22Rv1 (cell line): ENCODE results near the gene GPC6.

Source experiments
- H3K27ac ChIP-seq: fragments of 450-650 bp; 2 replicates; pipeline ENCODE4 v1.5.1; 2017
- CTCF ChIP-seq: fragments of 450-650 bp; IDR thresholded peaks from 2 replicates; pipeline ENCODE4 v1.5.1; 2017; ENCODE audit warnings: mild to moderate bottlenecking
- ZFX ChIP-seq: fragments of 450-650 bp; IDR thresholded peaks from 2 replicates; pipeline ENCODE4 v1.6.1; 2017; ENCODE audit warnings: antibody characterized with exemption, borderline replicate concordance

GPC6 gene

DNA sequence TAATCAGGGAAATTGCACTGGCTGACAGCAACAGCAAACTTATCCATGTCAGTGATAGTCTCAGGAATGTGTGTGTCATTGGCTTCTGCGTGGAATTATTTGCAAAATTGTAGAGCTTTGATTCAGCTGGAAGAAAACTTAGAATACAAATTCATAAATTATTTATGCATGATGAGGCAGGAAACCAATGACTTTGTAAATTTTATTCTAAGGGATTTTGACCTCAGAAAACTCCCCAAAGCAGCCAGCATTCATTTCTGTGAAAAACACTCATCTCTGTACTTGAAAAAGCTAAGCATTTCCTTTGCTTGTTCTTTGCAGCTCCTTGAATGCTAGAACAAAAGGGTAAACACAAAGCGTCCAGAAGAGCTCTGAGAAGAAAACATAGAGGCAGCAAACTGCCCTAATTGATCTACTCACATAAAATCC, 1090.5 kb downstream of the GPC6 start:
- TF ChIP-seq CTCF (no peak), ZFX (no peak)
- H3K27ac ChIP-seq = 0 out of 2 replicates have a peak overlapping the region, but pooled peaks have one; percentile 14

DNA sequence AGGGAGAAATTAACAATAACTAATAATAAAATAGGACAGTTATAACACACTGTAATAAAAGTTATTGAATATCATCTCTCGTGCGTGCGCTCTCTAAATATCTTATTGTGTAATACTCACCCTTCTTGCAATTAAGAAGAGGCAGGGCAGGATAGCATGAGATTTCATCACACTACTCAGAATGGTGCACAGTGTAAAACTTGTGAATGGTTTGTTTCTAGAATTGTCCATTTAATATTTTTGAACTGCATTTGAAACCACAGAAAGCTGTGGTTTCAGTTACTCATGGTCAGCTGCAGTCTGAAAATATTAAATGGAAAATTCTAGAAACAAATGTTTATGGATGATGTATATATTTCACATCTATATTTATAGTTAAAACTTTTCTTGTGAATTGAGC, 1091.8 kb downstream of the GPC6 start:
- TF ChIP-seq CTCF (no peak), ZFX (no peak)

GRCh38 chr13:94319501-94319900, 1092.9 kb downstream of the GPC6 start:
- no peak for TF ChIP-seq ZFX
- TF ChIP-seq CTCF = no peak
- no peak overlapping the region for H3K27ac ChIP-seq

More for the DNA sequence above, 1091.8 kb downstream of the GPC6 start:
- H3K27ac ChIP-seq = no peak overlapping the region

DNA sequence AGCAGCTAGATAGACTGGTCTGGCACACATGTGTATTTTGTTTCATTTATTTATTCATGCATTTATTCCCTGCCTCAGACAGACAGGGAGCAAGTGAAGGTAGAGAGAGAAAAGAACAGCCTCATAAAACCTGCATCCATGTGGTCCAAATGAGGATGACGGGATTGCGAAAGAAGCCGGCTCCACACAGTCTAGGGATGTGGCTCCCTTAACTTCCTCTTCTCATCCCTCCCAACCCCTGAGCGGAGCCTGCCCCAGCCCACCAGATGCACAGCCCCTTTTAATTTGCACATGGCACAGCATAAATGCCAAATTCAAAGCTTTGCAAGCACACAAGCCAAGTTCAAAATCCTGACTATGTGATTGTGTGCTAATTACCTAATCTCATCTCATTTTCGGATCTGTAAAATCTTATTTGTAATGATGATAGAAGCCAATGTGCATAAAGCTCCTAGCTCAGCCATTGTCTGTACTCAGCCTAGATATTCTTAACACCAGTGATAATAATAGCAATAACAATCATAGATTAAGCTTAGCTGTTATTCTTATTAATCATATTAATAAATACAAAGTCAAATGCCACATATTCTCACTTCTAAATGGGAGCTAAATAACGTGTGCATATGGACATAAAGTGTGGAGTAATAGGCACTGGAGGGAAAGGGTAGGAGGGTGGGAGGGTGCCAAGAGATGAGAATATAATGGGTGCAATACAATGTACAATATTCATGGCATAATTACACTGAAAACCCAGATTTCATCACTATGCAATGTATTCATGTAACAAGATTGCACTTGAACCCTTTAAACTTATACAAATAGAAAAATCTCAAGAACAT, 1096.5 kb downstream of the GPC6 start:
- H3K27ac ChIP-seq = no peak overlapping the region
- TF ChIP-seq ZFX (no peak), CTCF (no peak)

GRCh38 chr13:94323764-94324758, 1097.5 kb downstream of the GPC6 start:
- no peak overlapping the region for H3K27ac ChIP-seq
- no peak for TF ChIP-seq ZFX
- no peak for TF ChIP-seq CTCF

GRCh38 chr13:94324767-94325540, 1098.3 kb downstream of the GPC6 start:
- H3K27ac ChIP-seq = no peak overlapping the region
- TF ChIP-seq CTCF = no peak
